Loucy (cell line): ENCODE data around the gene LRRTM4.
"Not testable (repeated sequence)": the region's sequence is repeated elsewhere in the genome, so short reads cannot be mapped to it uniquely, and the experiment has no call there.

ENCODE experiments used
- H2AFZ ChIP-seq: fragments of 200-600 bp; sonication (generic); 2 replicates; pipeline ENCODE4 v1.6.0; 2016; ENCODE audit warnings: antibody characterized with exemption, mild to moderate bottlenecking, low read length, moderate library complexity
- H3F3A ChIP-seq: fragments of 200-600 bp; 2 replicates; pipeline ENCODE4 v1.6.0; 2016; ENCODE audit warnings: antibody characterized with exemption, low read depth, mild to moderate bottlenecking
- H3K27me3 ChIP-seq: fragments of 200-600 bp; sonication (generic); 2 replicates; pipeline ENCODE4 v1.6.1; 2014; ENCODE audit warnings: low read length, mild to moderate bottlenecking; ENCODE audit not compliant: insufficient read depth, poor library complexity, severe bottlenecking
- H3K36me3 ChIP-seq: fragments of 200-600 bp; sonication (generic); 2 replicates; pipeline ENCODE4 v1.6.1; 2016; ENCODE audit warnings: low read length; ENCODE audit not compliant: insufficient read depth
- H3K4me1 ChIP-seq: fragments of 200-600 bp; sonication (generic); 2 replicates; pipeline ENCODE4 v1.5.1; 2014; ENCODE audit warnings: low read length, mild to moderate bottlenecking; ENCODE audit not compliant: insufficient read depth, poor library complexity, severe bottlenecking
- H3K4me2 ChIP-seq: fragments of 200-600 bp; sonication (generic); 2 replicates; pipeline ENCODE4 v1.6.0; 2014; ENCODE audit warnings: antibody characterized with exemption, low read length, low read depth, mild to moderate bottlenecking; ENCODE audit not compliant: poor library complexity, severe bottlenecking
- H3K4me3 ChIP-seq: fragments of 200-600 bp; sonication (generic); 2 replicates; pipeline ENCODE4 v1.5.1; 2014; ENCODE audit warnings: low read length, mild to moderate bottlenecking, mixed read lengths; ENCODE audit not compliant: poor library complexity, severe bottlenecking
- H3K79me2 ChIP-seq: fragments of 200-600 bp; sonication (generic); 2 replicates; pipeline ENCODE4 v1.6.1; 2014; ENCODE audit warnings: low read length; ENCODE audit not compliant: insufficient read depth
- H3K9ac ChIP-seq: fragments of 200-600 bp; sonication (generic); 2 replicates; pipeline ENCODE4 v1.6.0; 2014; ENCODE audit warnings: mild to moderate bottlenecking, low read depth, low read length, moderate library complexity; ENCODE audit not compliant: poor library complexity, severe bottlenecking
- H3K9me2 ChIP-seq: fragments of 200-600 bp; sonication (generic); replicated peaks from 2 replicates; pipeline ENCODE4 v1.6.1; 2016; ENCODE audit warnings: low read depth, low read length, mixed read lengths
- H3K9me3 ChIP-seq: fragments of 200-600 bp; sonication (generic); 2 replicates; pipeline ENCODE4 v1.6.1; 2014; ENCODE audit warnings: mild to moderate bottlenecking, antibody characterized with exemption, low read length, low read depth; ENCODE audit not compliant: insufficient read depth
- H4K20me1 ChIP-seq: fragments of 200-600 bp; sonication (generic); 2 replicates; pipeline ENCODE4 v1.6.0; 2014; ENCODE audit warnings: antibody characterized with exemption, low read length, mild to moderate bottlenecking; ENCODE audit not compliant: insufficient read depth, poor library complexity, severe bottlenecking
- EZH2phosphoT487 ChIP-seq: fragments of 200-600 bp; IDR thresholded peaks from 2 replicates; pipeline ENCODE4 v1.6.1; 2018; ENCODE audit warnings: antibody characterized with exemption, mild to moderate bottlenecking, moderate library complexity, borderline replicate concordance
- TF ChIP-seq, protein P1 (sequence below): fragments of 200-600 bp; sonication (generic); conservative IDR thresholded peaks from 2 replicates; pipeline ENCODE4 v1.5.1; 2014; ENCODE audit warnings: mild to moderate bottlenecking, antibody characterized with exemption, low read length

Gene LRRTM4

GRCh38 chr2:77099961-77100360 is 422.2 kb downstream of the LRRTM4 start:
- TF ChIP-seq, protein P1, sequence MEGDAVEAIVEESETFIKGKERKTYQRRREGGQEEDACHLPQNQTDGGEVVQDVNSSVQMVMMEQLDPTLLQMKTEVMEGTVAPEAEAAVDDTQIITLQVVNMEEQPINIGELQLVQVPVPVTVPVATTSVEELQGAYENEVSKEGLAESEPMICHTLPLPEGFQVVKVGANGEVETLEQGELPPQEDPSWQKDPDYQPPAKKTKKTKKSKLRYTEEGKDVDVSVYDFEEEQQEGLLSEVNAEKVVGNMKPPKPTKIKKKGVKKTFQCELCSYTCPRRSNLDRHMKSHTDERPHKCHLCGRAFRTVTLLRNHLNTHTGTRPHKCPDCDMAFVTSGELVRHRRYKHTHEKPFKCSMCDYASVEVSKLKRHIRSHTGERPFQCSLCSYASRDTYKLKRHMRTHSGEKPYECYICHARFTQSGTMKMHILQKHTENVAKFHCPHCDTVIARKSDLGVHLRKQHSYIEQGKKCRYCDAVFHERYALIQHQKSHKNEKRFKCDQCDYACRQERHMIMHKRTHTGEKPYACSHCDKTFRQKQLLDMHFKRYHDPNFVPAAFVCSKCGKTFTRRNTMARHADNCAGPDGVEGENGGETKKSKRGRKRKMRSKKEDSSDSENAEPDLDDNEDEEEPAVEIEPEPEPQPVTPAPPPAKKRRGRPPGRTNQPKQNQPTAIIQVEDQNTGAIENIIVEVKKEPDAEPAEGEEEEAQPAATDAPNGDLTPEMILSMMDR = no peak
- TF ChIP-seq EZH2phosphoT487 = no peak
- Histone ChIP-seq H3K36me3 (no peaks in the 10 kb centered on the region), H3F3A (no peaks in the 10 kb centered on the region), H3K4me3 (no peak overlapping the region), H3K4me1 (no peaks in the 10 kb centered on the region), H2AFZ (no peak overlapping the region), H3K79me2 (no peaks in the 10 kb centered on the region), H3K9me3 (no peaks in the 10 kb centered on the region), H3K9me2 (no peaks in the 10 kb centered on the region), H3K27me3 (no peaks in the 10 kb centered on the region), H3K4me2 (no peak overlapping the region), H3K9ac (no peak overlapping the region), H4K20me1 (no peaks in the 10 kb centered on the region)

GRCh38 chr2:77095525-77095924 is 426.7 kb downstream of the LRRTM4 start:
- H2AFZ ChIP-seq, H3K4me2 ChIP-seq, H3K27me3 ChIP-seq, H3K4me1 ChIP-seq, H3K9ac ChIP-seq, H3K4me3 ChIP-seq, H3K36me3 ChIP-seq, H3K9me2 ChIP-seq, H3K79me2 ChIP-seq, H3F3A ChIP-seq, H3K9me3 ChIP-seq, H4K20me1 ChIP-seq: not testable (repeated sequence)

DNA sequence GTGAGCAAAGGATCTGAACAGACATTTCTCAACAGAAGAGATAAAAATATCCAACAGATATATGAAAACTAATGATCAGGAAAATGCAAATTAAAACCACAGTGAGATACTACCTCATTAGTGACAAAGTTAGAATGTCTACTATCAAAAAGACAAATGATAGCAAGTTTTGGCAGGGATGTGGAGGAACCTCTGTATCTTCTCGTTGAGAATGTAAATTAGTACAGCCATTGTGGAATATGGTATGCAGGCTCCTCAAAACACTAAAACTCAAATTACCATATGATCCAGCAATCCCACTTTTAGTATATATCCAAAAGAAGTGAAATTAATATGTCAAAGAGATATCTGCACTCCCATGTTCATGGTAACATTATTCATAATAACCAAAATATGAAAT is 427.1 kb downstream of the LRRTM4 start:
- Histone ChIP-seq H2AFZ (no peak overlapping the region), H3K4me2 (no peak overlapping the region), H3K36me3 (no peaks in the 10 kb centered on the region)

GRCh38 chr2:77088424-77088823 is 433.8 kb downstream of the LRRTM4 start:
- H4K20me1 ChIP-seq, H3K4me2 ChIP-seq, H3F3A ChIP-seq, H3K36me3 ChIP-seq, H3K4me1 ChIP-seq, H3K4me3 ChIP-seq, H3K27me3 ChIP-seq, H2AFZ ChIP-seq, H3K79me2 ChIP-seq, H3K9ac ChIP-seq, H3K9me3 ChIP-seq, H3K9me2 ChIP-seq: not testable (repeated sequence)

More for the DNA sequence above, 427.1 kb downstream of the LRRTM4 start:
- Histone ChIP-seq H3K27me3 (no peaks in the 10 kb centered on the region), H3K4me3 (no peak overlapping the region), H3K9me2 (no peaks in the 10 kb centered on the region), H3K9me3 (no peaks in the 10 kb centered on the region), H3K79me2 (no peaks in the 10 kb centered on the region), H3F3A (no peaks in the 10 kb centered on the region), H3K4me1 (no peaks in the 10 kb centered on the region), H4K20me1 (no peaks in the 10 kb centered on the region), H3K9ac (no peak overlapping the region)
- no peak for TF ChIP-seq EZH2phosphoT487
- TF ChIP-seq, protein P1 = no peak
